Measurements from ENCODE around the gene ISCU.

GRCh38 chr12:108602976-108603704 lies 40.7 kb downstream of the ISCU start:
- TF ChIP-seq POLR2A (IDR thresholded peaks at IDR 0.05) (no peak), POLR2AphosphoS5 (IDR thresholded peaks at IDR 0.05) (no peak)
